ENCODE results near the gene DYNLL1. TPM values are rescaled to one million over a fixed set of nuclear protein-coding genes. Genes with fewer than 3 reads are reported as not detected.

DYNLL1 gene
- total and polyA plus RNA-seq, 2 of the 13 experiments (the other 11 are each of a cell fraction or from before 2014, with no cell fraction given) = 271 to 294 TPM

GRCh38 chr12:120469450-120470149 is 26.3 kb upstream of the DYNLL1 start, which contains the start of gene SRSF9 (continued):
- TF ChIP-seq NRL (CRISPR knock-in tag; IDR thresholded peaks at IDR 0.05; ENCODE audit: borderline replicate concordance) (peak; percentile 14; the same call in 1 of the 2 replicates), CC2D1A (CRISPR knock-in tag; IDR thresholded peaks at IDR 0.05) (no peak), SSRP1 (CRISPR knock-in tag; IDR thresholded peaks at IDR 0.05) (no peak), ZNF414 (CRISPR knock-in tag; IDR thresholded peaks at IDR 0.05) (no peak; the same call in 1 of the 2 replicates), MAFG (CRISPR knock-in tag; IDR thresholded peaks at IDR 0.05) (no peak), ZNF451 (CRISPR knock-in tag; IDR thresholded peaks at IDR 0.05) (no peak; the same call in 1 of the 2 replicates), TRAFD1 (CRISPR knock-in tag; IDR thresholded peaks at IDR 0.05; ENCODE audit: borderline replicate concordance) (no peak), ZMYM2 (CRISPR knock-in tag; IDR thresholded peaks at IDR 0.05) (peak; percentile 78; the same call in 1 of the 2 replicates), TBX3 (IDR thresholded peaks at IDR 0.05; ENCODE audit: borderline replicate concordance) (no peak), CENPBD1 (CRISPR knock-in tag; IDR thresholded peaks at IDR 0.05; ENCODE audit: borderline replicate concordance, low read depth) (no peak; the same call in 1 of the 2 replicates), TIGD3 (CRISPR knock-in tag; IDR thresholded peaks at IDR 0.05; ENCODE audit: borderline replicate concordance) (no peak), ZNF430 (CRISPR knock-in tag; IDR thresholded peaks at IDR 0.05) (peak; percentile 97), ZBTB39 (CRISPR knock-in tag; IDR thresholded peaks at IDR 0.05) (no peak), ADNP (CRISPR knock-in tag; IDR thresholded peaks at IDR 0.05) (no peak)
